Measurements from ENCODE around the gene DOCK9.

The DOCK9 gene

DNA sequence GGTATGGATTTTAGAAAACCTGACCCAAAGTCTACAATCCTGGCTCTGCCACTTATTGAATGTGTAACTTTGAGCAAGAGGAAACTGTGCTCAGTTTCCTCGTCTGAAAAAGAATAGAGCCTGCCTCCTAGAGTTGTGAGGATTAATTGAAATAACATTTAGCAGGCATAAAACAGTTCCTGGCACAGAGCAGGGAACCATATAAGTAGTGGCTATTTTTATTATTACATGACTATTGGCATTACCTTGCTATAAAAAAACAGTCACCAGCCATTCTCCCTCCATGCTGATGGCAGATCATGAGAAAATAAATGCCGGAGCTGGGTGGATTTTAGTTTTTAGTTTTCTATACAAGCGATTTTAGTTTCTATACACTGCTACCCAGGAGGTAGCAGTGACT lies 5.8 kb downstream of the DOCK9 start:
- no peak for DNase-seq

DNA sequence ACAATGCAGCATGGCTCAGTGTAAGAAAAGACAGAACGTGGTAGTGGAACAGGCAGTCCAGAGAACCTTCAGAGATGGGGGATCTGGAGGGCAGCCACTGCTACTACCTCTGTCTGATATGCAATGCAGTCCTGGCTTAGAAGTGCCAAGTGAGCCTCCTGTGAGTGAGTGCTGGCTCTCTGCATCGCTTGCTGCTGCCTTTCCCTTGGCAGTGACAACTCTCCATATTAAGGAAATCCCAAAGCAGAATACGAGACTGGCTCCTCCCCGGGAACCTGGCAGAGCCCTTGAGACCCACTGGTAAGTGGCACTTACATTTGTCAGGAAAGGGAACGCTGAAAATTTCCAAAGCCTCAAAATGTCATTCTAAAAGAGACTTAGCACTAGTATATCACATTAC lies 7.5 kb downstream of the DOCK9 start:
- no peak for DNase-seq

DNA sequence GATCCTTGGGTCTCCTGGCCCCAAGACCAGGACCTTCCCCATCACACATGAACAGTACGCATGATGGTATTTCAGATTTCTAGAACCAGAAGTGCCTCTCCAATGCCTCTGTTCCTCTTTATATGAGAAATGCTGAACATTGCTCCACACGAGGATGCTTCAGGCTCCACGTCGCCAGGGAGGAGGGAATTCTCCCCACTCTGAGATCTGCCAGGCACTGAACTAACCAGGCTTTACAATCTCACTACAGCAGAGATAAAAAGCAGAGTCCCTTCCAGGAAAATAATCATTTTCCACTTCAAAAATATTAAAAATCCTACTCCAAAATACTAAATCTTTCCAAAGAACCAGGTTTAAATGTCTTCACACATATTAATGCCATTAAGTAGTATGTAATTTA lies 10.4 kb downstream of the DOCK9 start:
- DNase-seq: no peak

DNA sequence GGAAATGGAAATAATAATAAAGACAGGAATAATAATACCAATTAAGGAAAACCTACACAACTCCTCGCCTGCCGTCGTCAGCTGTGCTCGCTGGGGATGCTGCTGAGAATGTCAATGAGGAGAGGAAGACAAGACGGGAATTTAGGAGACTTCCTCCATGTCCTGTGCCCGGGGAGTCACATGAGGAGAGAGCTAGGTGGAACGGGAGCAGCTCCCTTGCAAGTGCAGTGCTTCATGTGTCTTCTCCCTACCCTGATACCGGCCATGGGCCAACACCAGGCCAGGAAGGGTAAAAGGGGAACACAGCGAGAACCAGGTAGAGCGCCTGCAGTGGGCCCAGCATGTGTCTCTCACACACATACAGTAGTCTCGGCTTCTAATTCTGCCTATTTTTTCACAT lies 11.8 kb downstream of the DOCK9 start:
- no peak for DNase-seq

DNA sequence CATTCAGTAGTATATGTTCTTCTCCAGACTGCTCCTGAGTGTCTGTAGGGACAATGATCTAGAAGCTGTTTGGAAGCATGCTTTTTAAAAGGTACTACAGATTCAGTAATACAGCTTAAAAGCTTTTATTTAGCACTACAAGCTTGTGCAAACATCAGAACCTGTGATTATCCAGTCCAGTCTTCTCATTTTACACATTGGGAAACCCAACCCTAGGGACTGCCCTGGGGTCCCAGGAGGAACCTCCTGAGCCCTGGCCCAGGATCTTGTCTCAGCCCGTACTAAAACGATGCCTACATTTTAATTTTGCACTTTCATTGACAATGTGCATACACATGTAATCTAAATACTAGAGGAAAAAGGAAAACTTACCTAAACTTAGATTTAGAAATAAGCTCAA lies 12.5 kb downstream of the DOCK9 start:
- peak; percentile 50 for DNase-seq

DNA sequence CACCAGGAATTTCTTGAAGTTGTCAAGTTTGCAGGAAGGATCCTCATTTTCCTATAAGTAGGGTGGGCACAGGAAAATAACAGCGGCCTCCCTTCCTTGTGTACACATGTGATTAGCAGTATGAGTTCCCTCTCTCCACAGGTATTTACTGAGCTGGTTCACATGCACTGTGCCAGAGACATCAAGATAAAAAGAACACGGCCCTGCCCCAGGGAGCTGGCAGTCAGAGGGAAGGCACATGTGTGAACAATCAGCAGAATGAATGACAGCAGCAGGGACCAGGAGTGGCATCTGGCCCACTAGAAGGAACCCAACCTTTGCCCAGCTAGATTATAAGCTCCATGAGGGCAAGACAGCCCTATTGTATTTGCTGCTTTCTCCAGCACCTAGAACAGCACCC lies 13.9 kb downstream of the DOCK9 start:
- no peak for DNase-seq

DNA sequence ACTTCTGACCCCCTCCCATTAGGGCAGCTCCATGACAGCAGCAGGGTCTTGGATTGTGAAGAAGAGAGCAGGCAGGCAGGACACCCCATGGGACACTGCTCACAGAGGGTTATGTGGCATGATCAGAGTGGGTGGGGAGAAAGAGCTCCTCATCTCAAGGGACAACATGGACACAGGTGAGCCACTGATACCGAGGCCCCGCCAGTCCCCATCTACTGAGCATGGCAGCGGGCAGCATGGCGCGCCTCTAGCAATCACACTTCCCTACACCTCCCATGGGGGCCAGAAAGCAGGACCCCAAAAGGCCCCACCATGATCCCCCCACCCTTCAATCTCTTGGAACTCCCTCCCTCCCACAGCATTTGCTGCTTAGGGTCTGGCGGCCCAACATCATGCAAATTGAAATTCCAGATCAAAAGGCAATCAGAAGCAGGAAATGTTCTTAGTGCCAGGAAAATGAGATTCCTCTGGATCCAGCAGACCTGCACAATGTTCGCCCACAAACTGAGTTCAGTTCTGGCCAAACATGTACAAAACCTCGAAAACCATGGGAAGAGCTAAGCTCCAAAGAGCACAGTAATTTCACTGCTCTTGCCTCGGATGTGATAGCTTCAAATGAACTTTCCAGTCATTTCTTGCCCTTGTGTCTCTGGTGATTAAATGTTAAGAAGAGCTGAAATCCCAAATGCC lies 14.8 kb downstream of the DOCK9 start:
- DNase-seq: no peak

DNA sequence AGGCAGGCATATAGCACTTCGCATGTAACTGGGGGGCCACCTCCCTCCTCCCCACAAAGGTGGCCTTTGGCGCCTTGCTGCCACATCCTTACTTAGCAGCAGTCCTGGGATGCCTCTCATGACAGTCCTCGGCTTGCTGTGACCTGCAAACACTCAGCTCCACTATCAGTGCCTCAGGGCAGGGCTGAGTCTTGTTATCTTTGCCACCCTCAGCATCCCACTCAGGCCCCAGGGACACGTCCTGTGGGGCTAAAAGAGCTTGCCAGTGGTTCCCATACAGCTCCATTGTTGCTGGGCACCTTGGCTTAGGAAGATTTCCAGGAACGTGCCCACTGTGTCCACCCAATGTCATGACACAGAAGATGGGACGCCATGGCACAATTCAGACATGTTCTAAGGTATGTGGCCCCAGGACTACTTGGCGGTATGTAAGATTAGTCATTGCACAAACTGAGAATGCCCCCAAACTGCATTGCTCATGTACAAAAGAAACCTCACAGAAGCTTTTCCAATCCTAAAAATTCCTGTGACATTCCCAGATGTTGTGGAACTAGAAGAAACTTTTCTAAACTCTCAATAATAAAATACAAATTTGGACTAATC lies 16.3 kb downstream of the DOCK9 start:
- DNase-seq: no peak

DNA sequence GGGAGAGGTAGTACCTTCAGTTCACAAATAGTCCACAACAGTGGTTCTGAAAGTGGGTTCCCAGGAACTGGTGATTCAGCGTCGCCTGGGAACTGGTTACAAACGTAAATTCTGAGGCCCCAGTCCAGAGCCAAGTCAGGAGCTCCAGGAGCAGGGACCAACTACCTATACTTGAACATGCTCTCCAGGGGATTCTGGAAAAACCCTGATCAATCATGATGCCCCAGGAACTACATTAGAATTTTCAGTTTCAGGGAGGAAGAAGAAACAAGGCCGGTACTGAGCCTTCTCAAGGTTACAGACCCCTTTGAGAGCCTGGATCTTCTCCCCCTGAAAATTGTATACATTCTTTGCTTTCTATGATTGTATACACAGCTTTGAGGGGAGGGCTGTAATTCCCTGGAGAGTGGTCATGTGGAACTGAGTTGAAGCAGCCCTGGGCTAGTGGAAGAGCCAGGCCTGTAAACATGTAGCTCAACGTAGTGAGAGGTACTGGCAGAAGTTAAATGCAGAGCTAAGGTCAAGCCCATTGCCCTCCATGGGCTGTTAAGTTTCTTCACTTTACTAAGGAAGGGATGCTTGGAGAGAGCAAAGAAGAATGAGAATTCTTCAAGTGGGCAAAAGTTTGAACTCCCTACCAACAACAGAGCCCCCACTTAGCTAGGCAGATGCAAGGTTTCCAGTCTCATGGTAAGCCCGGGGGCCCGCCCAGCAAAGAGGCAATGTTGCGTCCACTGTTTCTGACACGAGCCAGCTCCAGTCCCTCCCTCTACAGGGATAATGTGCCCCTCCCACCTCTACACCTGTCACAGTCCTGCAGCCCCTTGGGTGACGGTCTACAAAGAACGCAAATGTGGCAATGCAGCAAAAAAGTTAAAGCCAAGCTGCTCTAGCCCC lies 17.0 kb downstream of the DOCK9 start:
- peak; percentile 7 for DNase-seq

DNA sequence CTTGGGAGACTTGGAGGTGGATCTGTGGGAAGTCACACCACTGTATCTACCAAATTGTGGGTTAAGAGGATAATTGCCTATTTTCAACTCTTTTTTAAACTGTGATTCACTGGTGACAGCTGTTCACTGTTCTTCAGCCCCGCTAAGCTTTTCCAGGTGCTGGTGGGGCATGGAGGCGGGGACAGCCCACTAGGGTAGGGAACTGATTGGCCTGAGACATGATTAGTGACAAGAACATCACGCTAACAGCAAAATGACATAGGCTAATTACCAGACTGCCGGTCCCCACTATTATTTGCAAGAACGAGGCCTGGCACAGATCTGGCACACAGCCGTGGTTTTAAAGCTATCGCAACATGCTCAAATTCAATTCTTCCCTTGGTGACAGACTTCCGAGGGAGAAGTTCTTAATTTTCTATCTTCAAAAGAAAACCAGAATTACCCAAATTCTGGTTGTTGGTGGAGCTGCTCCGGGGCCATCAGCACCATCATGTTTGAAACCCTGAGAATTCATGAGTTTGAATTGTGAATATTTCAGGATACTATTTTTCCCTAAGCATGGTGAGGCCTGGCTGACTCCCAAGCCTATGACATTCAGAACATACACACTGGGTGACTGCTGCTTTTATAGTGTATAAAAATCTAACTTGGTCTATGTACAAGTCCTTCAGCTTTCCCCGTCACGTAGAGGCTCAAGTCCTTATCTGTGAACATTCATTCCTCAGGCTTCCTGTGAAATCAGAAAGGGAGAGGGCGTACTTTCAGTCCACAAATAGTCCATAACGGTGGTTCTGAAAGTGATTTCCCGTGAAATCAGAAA lies 17.9 kb downstream of the DOCK9 start:
- no peak for DNase-seq

DNA sequence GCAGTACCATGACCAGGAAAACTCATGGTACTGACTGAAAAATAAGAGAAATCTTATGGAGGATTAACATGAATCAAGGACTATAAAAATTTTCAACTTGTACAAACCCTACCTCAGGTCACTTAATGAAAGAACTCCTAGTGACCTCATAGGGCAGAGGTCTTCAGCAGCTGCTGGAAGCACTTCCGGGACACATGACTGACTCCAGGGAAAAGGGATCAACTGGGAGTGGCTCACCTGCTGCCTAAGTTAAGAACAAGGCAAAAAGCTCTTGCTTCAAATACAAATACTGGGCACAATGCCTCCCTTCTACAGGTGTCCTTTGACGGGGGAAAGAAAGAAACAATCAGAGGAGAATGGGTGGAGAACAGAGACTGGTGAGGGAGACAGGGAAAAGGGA lies 18.6 kb downstream of the DOCK9 start:
- no peak for DNase-seq

DNA sequence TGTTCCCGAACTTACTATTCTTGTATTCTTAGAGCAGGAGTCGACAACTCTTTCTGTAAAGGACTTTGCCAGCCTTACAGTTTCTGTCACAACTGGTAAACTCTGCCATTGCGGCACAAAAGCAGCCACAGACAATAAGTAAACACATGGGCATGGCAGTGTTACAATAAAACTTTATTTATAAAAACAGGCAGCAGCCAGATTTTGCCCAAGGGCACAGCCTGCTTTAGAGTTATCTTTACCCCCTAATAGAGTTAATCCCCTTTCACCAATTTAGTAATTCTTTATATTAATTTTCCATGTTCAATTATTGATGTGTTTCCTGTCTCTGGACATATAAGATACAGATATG lies 19.4 kb downstream of the DOCK9 start:
- no peak for DNase-seq

DNA sequence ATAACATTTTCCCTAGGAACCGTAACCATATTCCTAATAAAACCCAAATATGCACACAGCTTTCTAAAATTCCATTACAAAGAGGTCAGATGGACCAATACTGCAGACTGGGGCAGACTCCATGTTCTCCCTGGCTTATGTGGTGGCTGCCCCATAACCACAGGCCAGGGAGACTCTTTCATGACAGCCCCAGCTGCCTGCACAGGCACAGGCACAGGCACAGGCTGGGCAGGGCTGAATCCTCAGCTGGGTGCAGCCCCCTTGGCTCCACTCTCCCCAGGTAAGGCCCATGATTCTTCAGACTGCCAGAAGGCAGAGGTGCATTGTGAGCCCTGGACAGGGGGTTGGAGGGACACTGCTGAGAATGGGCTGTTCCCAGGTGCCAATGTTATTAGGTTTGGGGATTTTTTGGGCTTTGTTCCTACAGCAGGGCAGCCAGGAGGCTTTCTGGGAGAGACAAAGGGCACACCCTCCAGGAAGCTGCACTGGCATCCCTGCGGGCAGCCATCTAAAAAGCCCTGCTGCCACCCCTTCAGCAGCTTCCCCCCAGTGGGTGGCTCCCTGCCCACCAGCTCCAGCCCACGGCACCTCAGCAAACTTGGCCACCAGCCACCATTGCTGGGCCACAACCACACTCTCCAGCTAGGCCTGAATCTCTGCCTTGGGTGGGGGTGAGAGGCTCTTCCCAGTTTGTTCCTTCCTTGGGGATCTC lies 20.0 kb downstream of the DOCK9 start:
- no peak for DNase-seq

DNA sequence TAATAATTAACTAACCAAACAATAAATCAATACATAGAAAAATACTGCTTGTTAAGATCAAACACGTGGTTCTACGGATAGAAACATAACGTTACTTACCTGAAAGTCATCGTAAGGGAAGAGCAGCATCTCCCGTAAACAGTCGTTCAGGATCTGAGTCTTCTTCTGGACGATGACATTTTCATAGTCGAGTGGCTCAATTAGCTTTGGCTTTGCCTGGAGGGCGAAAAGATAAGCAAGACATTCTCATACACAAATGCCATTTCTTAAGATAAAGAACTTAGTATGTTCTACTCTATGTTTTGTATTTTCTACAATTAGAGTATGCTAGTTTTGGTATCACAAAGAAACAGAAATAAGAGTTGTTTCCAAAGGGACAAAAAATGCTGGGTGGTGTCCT lies 22.5 kb downstream of the DOCK9 start:
- no peak for DNase-seq

DNA sequence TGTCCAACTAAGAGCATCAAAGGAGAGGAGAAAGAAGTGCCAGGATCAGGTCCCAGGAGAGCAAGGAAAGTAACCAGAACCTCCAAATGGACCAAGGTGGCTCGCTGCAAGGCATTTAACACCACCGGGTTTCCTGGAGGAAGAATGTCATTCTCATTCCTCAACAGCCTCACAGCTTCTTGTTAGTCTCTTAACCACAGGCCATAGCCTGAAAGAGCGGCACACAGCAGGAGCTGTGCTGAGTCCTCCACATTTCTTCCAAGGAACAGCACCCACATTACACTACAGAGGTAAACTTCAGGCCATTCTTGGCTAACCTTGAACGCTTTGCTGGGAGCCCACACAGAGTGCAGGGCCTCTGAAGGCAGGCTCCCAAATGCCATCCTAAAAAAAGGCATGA lies 23.6 kb downstream of the DOCK9 start:
- DNase-seq: no peak

DNA sequence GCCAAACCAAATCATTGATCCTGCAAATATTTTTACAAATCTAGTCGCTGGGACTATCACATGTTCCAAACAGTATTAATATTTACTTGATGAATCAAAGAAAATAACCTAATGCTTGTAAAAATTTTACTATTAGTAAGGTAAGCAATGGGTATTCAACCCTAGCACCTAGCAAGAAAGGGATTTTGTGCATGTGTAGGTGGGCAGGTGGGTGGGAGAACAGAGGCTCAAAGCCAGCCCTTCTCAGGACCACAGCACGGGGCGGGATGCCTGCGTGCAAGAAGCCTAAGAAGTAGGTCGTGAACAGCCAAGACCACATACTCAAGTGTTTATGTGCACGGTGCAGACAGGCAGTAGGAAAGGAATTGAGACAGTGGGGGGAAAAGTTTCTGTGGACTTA lies 26.6 kb downstream of the DOCK9 start:
- no peak for DNase-seq

DNA sequence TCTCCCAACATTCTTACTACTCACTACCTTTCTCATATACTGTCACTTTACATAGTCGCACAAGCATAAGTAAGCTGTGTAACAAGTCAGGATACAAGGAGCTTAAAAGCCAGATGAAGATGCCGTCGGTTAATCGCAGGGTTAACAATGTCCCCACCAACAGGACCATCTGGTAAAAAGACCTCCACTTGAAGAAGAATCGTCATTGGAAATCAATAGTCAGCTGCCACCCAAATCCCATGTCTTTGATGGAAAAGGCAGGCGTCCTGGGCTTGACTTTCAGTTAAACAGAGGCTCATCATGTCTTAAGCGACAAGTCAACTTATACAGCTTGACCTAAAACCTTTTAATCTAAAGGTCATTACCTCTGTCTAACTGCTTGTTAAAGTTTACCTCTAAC lies 27.2 kb downstream of the DOCK9 start:
- DNase-seq: no peak

DNA sequence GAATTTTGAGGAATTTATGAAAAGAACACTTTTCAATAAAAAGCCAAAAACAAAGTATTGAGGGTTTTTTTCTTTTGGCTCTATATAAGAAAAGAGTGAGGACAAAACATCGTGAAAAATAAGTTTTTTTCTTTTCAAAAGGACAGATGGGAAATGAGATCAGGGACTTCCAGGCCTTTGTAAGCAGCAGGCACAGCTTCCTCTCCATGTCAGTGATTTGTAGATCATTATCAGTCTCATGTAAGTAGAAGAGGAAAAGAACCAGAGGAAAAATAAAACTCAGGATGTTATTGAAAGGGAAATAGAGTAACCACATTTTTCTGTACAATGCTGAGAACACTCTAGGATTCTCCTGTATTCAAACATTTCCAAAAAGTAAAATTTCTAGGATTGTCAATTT lies 29.9 kb downstream of the DOCK9 start:
- DNase-seq: no peak

DNA sequence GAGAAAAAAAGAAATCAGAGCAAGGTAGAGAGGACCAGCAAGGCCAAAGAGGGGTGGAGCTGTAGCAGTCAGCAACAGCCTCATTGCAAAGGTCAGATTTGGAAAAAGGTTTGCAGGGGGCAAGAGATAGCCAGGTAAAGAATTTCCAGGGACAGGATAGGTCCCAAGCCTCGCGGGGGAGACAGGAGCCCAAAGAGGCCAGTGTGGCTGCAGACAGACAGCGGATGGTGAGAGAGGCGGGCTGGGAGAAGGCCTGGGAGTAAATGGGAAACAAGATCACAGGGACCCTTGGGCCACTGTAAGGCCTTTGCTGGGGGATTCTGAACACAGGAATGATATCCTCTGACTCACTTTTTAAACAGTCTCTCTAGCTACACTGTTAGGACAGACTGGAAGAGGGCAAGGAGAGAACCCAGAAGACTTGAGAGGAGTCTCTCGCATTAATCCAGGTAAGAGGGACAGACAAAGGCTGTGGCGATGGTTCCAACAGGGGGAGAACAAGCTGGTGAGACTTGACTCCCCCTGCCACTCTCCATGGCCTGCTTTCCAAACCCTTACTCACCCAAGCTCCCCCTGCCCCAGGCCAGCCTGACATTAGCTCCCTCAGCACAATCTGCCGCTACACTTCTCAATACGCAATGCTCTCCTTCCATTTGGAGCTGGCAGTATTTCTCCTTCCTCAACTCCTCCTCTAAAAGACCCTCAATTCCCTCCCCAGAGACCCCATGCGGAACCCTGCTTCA lies 31.8 kb downstream of the DOCK9 start:
- no peak for DNase-seq

DNA sequence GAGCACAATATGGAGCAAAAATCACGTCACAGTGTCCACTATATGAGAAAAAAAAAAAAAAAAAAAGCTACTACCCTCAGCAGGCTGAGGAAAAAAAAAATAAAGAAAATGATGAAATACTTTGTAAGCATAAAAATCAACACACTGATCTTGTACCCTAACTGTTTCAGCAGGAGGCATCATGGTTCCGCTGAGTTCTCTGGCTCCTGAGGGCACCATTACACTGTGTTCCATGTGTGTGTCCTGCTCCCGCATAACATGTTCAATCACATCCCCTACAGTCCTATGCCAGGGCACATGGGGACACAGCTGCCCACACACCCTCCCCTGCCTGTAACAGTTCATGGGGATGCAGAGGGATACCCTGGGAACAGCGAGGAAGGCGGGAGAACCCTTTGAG lies 33.5 kb downstream of the DOCK9 start:
- no peak for DNase-seq

DNA sequence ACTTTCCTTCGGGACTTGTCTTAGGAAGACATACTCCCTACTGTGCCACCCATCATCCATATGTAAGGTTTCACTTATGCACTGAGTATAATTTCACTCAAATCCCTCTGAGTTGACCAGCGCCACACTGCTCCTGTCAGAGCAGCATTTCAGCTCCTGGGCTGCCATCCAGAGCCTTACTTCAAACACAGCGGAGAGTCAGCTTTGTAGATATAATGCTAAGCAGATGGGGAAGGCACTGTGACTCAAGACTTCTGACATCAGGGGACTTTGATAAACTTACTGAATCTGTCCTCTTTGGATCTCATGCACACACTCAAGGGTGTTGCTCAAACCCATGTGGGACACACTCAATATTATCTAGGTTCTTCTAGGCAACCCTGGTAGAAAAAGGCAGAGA lies 34.9 kb downstream of the DOCK9 start:
- DNase-seq: no peak

DNA sequence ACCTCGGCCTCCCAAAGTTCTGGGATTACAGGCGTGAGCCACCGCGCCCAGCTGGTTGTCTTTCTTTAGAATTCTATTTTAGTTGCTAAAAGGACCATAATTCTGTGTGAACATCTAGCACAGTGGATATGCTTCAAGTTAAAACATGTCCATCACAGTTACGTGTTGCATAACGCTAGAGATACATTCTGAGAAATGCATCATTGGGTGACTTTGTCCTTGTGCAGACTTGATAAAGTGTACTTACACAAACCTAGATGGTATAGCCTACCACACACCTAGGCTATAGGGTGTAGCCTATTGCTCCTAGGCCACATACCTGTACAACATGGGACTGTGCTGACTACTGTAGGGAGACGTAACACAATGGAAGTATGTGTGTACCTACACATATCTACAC lies 35.4 kb downstream of the DOCK9 start:
- no peak for DNase-seq

All from NCI-H345 (cell line).